DOHH2 (cell line): ENCODE data around the gene ABCF2.

Source experiments
- H3F3A ChIP-seq: fragments of 200-600 bp; sonication (generic), shearing (Covaris generic); 2 replicates; pipeline ENCODE4 v1.6.0; 2016; ENCODE audit warnings: antibody characterized with exemption, mild to moderate bottlenecking; ENCODE audit not compliant: control insufficient read depth, insufficient read depth
- H3K27ac ChIP-seq: fragments of 200-600 bp; sonication (generic); 2 replicates; pipeline ENCODE4 v1.5.1; 2014; ENCODE audit warnings: low read depth, mild to moderate bottlenecking, low read length, moderate library complexity
- H3K27me3 ChIP-seq: fragments of 200-600 bp; sonication (generic); 2 replicates; pipeline ENCODE4 v1.6.1; 2014; ENCODE audit warnings: mild to moderate bottlenecking, low read length, mixed read lengths; ENCODE audit not compliant: control insufficient read depth
- H3K36me3 ChIP-seq: fragments of 200-600 bp; sonication (generic); 2 replicates; pipeline ENCODE4 v1.6.1; 2014; ENCODE audit warnings: mild to moderate bottlenecking, low read length, moderate library complexity, mixed read lengths; ENCODE audit not compliant: control insufficient read depth
- H3K4me1 ChIP-seq: fragments of 200-600 bp; sonication (generic); 2 replicates; pipeline ENCODE4 v1.6.1; 2014; ENCODE audit warnings: mild to moderate bottlenecking, low read length, mixed read lengths; ENCODE audit not compliant: control insufficient read depth
- H3K4me2 ChIP-seq: fragments of 200-600 bp; sonication (generic); 2 replicates; pipeline ENCODE4 v1.6.0; 2014; ENCODE audit warnings: mild to moderate bottlenecking, low read length, moderate library complexity
- H3K4me3 ChIP-seq: fragments of 200-600 bp; sonication (generic); 2 replicates; pipeline ENCODE4 v1.5.1; 2014; ENCODE audit warnings: mild to moderate bottlenecking, low read length, mixed read lengths
- H3K79me2 ChIP-seq: fragments of 200-600 bp; sonication (generic); 2 replicates; pipeline ENCODE4 v1.6.1; 2014; ENCODE audit warnings: mild to moderate bottlenecking, low read length, mixed read lengths; ENCODE audit not compliant: control insufficient read depth
- H3K9me2 ChIP-seq: fragments of 200-600 bp; sonication (generic); replicated peaks from 2 replicates; pipeline ENCODE4 v1.6.1; 2014; ENCODE audit warnings: mild to moderate bottlenecking, low read length, mixed read lengths; ENCODE audit not compliant: control insufficient read depth
- H3K9me3 ChIP-seq: fragments of 200-600 bp; sonication (generic); 2 replicates; pipeline ENCODE4 v1.6.1; 2014; ENCODE audit warnings: antibody characterized with exemption, low read length, mixed read lengths; ENCODE audit not compliant: control insufficient read depth, insufficient read depth
- H4K20me1 ChIP-seq: fragments of 200-600 bp; sonication (generic); 2 replicates; pipeline ENCODE4 v1.6.0; 2014; ENCODE audit warnings: low read depth, mild to moderate bottlenecking, antibody characterized with exemption, low read length, moderate library complexity; ENCODE audit not compliant: control insufficient read depth, insufficient read depth
- CTCF ChIP-seq: fragments of 200-600 bp; sonication (generic); IDR thresholded peaks from one replicate; pipeline ENCODE4 v1.5.1; 2014; ENCODE audit warnings: antibody characterized with exemption, mild to moderate bottlenecking, low read depth, low read length; ENCODE audit not compliant: poor library complexity, severe bottlenecking
- EZH2phosphoT487 ChIP-seq: fragments of 200-600 bp; sonication (generic); IDR thresholded peaks from 2 replicates; pipeline ENCODE4 v1.6.1; 2017; ENCODE audit warnings: borderline replicate concordance, mild to moderate bottlenecking, antibody characterized with exemption, low read length, moderate library complexity, mixed read lengths

Gene ABCF2

GRCh38 chr7:151254316-151254715 lies 27.3 kb upstream of the ABCF2 start:
- Histone ChIP-seq H3K27me3 (peaks cover 60% of the 10 kb centered on the region), H3K27ac (no peak overlapping the region), H4K20me1 (no peaks in the 10 kb centered on the region), H3K4me1 (peaks cover 7% of the 10 kb centered on the region), H3K9me3 (no peaks in the 10 kb centered on the region), H3K79me2 (no peaks in the 10 kb centered on the region), H3K36me3 (no peaks in the 10 kb centered on the region), H3K4me2 (no peak overlapping the region), H3K4me3 (no peak overlapping the region), H3F3A (no peaks in the 10 kb centered on the region), H3K9me2 (no peaks in the 10 kb centered on the region)
- no peak for TF ChIP-seq CTCF
- TF ChIP-seq EZH2phosphoT487, result no peak

- 0 out of 2 replicates have a peak, but pooled peaks cover under 1% of the 10 kb centered on the region for H4K20me1 ChIP-seq
- no peak overlapping the region for H3K27ac ChIP-seq
These were observed 26.1 kb upstream of the ABCF2 start for GRCh38 chr7:151252961-151253711.

GRCh38 chr7:151252561-151252835 lies 25.5 kb upstream of the ABCF2 start:
- no peaks in the 10 kb centered on the region for H3K9me2 ChIP-seq
- 0 out of 2 replicates have a peak, but pooled peaks cover 3% of the 10 kb centered on the region for H4K20me1 ChIP-seq
- H3K79me2 ChIP-seq, result no peaks in the 10 kb centered on the region
- no peaks in the 10 kb centered on the region for H3K9me3 ChIP-seq
- H3F3A ChIP-seq, result no peaks in the 10 kb centered on the region
- H3K27ac ChIP-seq, result no peak overlapping the region
- H3K4me2 ChIP-seq, result no peak overlapping the region
- H3K36me3 ChIP-seq, result no peaks in the 10 kb centered on the region
- TF ChIP-seq EZH2phosphoT487, result no peak
- no peak for TF ChIP-seq CTCF
- peaks cover 17% of the 10 kb centered on the region for H3K4me1 ChIP-seq
- H3K27me3 ChIP-seq, result peaks cover 75% of the 10 kb centered on the region
- no peak overlapping the region for H3K4me3 ChIP-seq

More at GRCh38 chr7:151252961-151253711, 26.1 kb upstream of the ABCF2 start:
- H3K9me2 ChIP-seq, result no peaks in the 10 kb centered on the region
- H3K9me3 ChIP-seq, result no peaks in the 10 kb centered on the region
- no peaks in the 10 kb centered on the region for H3K79me2 ChIP-seq
- no peak overlapping the region for H3K4me2 ChIP-seq
- no peaks in the 10 kb centered on the region for H3F3A ChIP-seq
- no peak for TF ChIP-seq CTCF
- TF ChIP-seq EZH2phosphoT487, result no peak
- no peaks in the 10 kb centered on the region for H3K36me3 ChIP-seq
- no peak overlapping the region for H3K4me3 ChIP-seq
- peaks cover 15% of the 10 kb centered on the region for H3K4me1 ChIP-seq
- peaks cover 72% of the 10 kb centered on the region for H3K27me3 ChIP-seq
